GM18502 (cell line): Measurements from ENCODE around the gene RHOD.

ENCODE experiments used
- ATAC-seq: cut with Tn5 transposase; IDR thresholded peaks from one replicate; pipeline ENCODE4 v1.9.1; 2021; ENCODE audit warnings: mild to moderate bottlenecking; ENCODE audit not compliant: unreplicated experiment, poor library complexity

RHOD gene

DNA sequence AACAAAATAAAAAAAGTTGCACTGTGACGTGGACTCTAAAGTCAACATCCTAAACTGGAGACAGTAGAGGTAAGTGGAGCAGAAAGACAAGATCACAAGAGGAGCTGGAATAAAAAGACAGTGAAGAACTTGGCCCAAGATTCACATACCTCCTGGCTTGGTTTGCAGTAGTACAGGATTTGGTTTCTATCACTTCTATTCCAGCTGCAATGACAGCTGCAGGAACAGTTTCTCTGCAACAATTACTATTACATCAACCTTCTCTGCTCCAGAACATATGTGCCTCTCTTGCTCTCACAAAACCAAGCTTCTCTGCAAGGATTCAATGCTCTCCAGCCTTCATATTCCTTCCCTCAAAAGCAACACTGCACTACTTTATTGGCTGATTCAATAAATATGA, 54.6 kb downstream of the RHOD start:
- no peak for ATAC-seq

DNA sequence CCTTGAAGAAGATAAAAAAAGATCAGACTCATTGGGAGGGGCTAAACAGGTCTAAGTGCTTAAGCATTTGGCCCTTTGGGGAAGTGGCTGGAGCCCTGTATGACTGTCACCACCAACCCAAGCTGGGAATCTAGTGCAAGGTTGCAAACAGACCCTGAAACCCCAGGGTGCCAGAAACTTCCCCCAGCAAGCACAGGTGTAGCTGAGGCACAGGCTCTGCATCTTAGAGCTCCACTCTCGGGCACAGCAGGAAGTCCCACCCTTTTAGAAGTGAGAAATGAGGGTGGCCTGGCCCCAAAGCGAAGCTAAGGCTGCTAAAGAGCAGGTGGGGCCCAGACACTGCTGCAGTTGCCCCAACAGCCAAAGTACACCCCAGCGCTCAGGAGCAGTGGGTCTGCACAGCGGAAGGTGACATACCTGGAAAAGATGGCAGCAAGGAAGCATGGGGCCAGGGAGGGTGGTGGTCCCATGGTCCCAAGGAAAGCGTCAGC, 56.6 kb downstream of the RHOD start:
- ATAC-seq: peak; percentile 78

GRCh38 chr11:67114275-67114896, 57.7 kb downstream of the RHOD start:
- ATAC-seq: no peak

GRCh38 chr11:67116758-67117105, 60.1 kb downstream of the RHOD start:
- no peak for ATAC-seq

DNA sequence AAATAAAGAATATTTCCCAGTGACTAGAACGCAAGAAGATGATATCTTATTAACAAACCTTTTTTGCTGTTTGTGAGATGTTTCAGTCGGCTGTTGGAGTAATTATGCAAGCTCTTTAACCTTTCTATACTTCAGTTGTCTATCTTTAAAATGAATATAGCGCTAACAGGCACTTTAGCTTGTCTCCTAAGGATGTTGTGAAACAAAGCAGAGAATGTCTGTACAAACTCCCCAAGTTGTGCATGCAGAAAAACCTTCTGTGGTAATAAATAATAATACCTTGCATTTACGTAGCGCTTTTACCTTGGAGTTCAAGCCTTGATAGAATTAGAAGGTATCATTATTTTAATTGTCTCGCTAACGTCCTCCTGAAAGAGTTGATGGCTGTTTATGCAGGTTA, 60.5 kb downstream of the RHOD start:
- no peak for ATAC-seq

DNA sequence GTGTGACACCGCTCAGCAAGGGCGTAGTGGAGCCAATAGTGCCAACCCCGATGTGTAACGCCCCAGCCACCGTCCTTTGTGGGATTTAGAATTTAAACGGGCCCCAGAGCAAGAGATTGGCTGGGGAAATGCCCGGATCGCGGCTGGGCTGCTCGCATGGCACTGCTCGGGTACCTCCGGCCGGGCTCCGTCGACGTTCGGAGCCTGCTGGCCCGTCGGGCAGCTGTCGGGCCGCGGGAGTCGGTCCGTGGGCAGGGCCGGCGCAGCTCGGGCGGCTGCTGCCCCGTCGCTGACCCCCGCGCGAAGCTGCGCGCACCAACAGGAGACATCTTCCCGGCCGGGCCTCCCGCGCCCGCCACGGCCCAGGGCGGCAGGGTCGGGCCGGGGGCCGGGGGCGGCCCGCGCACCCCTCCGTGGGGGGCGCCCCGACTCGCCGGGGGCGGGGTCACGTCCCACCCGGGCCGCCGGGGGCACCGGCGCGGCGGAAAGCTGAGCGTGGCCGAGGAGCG, 61.1 kb downstream of the RHOD start:
- ATAC-seq: peak; percentile 2

DNA sequence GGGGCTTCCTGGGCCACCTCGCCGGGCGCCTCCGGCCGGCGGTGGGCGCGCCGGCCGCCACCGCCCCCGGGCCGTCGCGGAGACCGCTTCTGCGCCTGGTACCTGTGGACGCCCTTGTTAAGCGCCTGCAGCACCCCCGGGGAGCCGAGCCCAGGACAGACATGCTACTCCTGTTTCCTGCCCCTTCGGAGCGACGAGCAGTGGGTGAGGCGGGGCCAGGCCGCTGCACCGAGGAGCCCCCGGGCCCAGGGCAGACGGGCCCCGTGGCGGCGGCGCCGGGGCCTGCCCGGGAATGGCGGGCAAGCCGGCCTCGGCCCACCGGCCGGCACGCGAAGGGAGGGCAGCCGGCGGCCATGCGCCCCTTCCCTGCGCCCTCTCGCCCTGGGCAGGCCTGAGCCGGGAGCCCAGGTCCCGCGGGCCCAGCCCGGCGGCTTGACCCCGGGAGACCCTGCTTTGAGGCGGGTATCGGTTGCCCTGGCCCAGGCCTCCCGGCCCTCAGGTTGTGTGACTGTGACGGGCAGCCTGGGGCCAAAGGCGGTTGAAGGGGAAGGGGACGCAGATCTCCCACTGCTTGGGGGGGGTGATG, 61.6 kb downstream of the RHOD start:
- ATAC-seq: peak; percentile 16

GRCh38 chr11:67118801-67119584, 62.3 kb downstream of the RHOD start, which contains the start of gene KDM2A:
Gene KDM2A (plus strand): TSS chr11:67119263. CDS start chr11:67121317, 2,054 bp downstream.
- ATAC-seq: peak; percentile 68

- ATAC-seq: peak; percentile 22
Observed at GRCh38 chr11:67119585-67120391, 63.1 kb downstream of the RHOD start.

DNA sequence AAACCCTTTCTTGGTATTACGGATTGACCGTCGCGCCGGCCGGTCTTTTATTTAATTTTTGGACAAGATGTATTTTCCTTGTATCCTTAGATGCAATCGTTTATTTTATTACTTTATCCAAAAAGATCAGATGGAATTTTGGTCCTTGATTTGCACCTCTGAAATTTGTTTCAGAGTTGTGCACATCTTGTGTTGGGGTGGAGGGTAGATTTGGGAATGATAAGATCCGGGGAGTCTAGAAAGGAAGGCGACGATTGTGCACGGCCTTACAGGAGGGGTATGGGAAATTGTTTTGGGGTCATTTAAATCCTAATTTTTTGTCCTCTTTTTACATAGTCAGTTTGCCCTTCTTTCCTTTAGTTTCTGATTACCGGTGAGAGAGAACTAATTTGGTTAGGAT, 63.8 kb downstream of the RHOD start:
- ATAC-seq: no peak

DNA sequence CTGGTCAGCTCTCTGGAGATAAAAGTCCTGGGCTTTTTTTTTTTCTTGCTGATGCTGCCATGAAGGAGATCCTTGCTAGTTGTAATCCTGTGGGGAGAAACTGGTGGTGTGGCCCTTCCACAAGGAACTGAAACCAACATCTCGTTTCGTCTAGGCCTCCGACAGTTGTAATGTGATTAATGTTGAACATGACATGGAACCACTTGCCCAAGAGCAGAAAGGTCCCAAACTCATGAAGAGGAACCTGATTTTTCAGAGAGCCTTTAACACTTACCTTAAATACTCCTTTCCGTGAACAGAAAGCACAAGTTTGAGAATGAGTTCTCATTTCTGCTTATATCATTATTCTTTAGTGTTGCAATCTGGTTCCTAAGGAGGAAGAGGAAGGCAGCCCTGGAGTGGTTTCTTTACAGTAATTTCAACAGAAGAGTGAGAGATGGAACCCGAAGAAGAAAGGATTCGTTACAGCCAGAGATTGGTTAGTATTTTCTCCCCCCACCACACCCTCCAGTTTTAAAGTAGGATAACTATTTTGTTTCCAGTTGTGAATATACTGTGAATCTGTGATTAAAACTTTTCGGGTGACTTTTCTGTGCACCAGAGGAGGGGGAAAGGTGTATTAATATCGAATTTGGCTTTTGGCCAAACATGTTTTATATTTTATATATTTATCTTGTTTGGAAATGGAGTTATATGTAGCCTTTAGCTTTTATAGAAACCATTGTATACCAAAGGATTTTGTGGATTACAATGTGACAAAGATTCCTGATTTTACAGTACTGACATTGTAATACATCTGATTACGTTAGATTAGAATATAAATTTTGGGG, 64.4 kb downstream of the RHOD start:
- no peak for ATAC-seq
